Thyroid gland (tissue), 4 donors: Measurements from ENCODE around the gene MMD. TPM values are rescaled to one million over a fixed set of nuclear protein-coding genes. Genes with fewer than 3 reads are reported as not detected.

Experiments
- DNase-seq, 2 donors: peaks; one replicate each; pipeline ENCODE4 v3.0.0-alpha.2; 2019
- H3K27ac ChIP-seq, 3 donors: fragments of 200-600 bp; sonication (generic); 1 replicate in 2 of 3; 2 replicates in 1 of 3; pipeline ENCODE4 v1.5.1; 2016 to 2019; ENCODE audit warnings: mild to moderate bottlenecking in 1 of 3, moderate library complexity in 1 of 3
- H3K27me3 ChIP-seq: fragments of 200-600 bp; sonication (generic); one replicate; pipeline ENCODE4 v1.5.1; 2019
- H3K36me3 ChIP-seq, 2 donors: fragments of 200-600 bp; sonication (generic); one replicate each; pipeline ENCODE4 v1.5.1; 2016 to 2019
- H3K4me1 ChIP-seq, 2 donors: fragments of 200-600 bp; sonication (generic); one replicate each; pipeline ENCODE4 v1.5.1; 2017 to 2019
- H3K4me3 ChIP-seq, 3 donors: fragments of 200-600 bp; sonication (generic); replicated peaks in 1 of 3; 1 replicate in 2 of 3; 2 replicates in 1 of 3; pipeline ENCODE4 v1.5.1; 2016; ENCODE audit warnings: mild to moderate bottlenecking in 1 of 3
- H3K9me3 ChIP-seq: fragments of 200-600 bp; sonication (generic); one replicate; pipeline ENCODE4 v1.5.1; 2017
- CTCF ChIP-seq, 6 experiments: fragments of 200-600 bp in 3 of 6; fragments of 450-650 bp in 3 of 6; sonication (generic) in 3 of 6; IDR thresholded peaks; one replicate each; pipeline ENCODE4 v1.5.1; 2016 to 2019; ENCODE audit warnings: antibody characterized with exemption in 6 of 6, mild to moderate bottlenecking in 2 of 6, inconsistent platforms in 1 of 6, moderate library complexity in 1 of 6
- POLR2A ChIP-seq, 2 donors: fragments of 450-650 bp; IDR thresholded peaks; one replicate each; pipeline ENCODE4 v1.6.1; 2017; ENCODE audit warnings: antibody characterized with exemption in 2 of 2, mild to moderate bottlenecking in 2 of 2, moderate library complexity in 1 of 2
- WGBS, 2 donors: methylation state at CpG; one replicate each; pipeline ENCODE4 v1.1.5; 2017; 5-methylcytosine and 5-hydroxymethylcytosine counted together
- intact Hi-C: fragments of 100-400 bp; cut with DNase I; formaldehyde crosslinking; loops from one replicate; pipeline ENCODE4 v1.15.1; 2023
- total RNA-seq, 4 donors: library from RNA; depleted of rRNA; stranded (reverse); fragments of >200 nt; gene quantifications; one replicate each; pipeline ENCODE4 v1.2.3, GENCODE V29; 2016

MMD gene
- total RNA-seq, 4 donors from 2014 or later, result 8.9 to 21.9 (median 15.3) TPM

- no peak for TF ChIP-seq POLR2A (IDR thresholded peaks at IDR 0.05)
- H3K9me3 ChIP-seq, result no peaks in the 10 kb centered on the region
Observed at GRCh38 chr17:55384643-55385232, 36.9 kb downstream of the MMD start.

GRCh38 chr17:55383771-55384642 is 37.6 kb downstream of the MMD start:
- TF ChIP-seq CTCF (IDR thresholded peaks at IDR 0.05), result no peak
- no peak for TF ChIP-seq POLR2A (IDR thresholded peaks at IDR 0.05)
- Histone ChIP-seq H3K27ac (no peak overlapping the region), H3K27me3 (no peaks in the 10 kb centered on the region), H3K4me3 (no peak overlapping the region), H3K4me1 (peaks cover 0 to 4% of the 10 kb centered on the region in 2 donors), H3K9me3 (no peaks in the 10 kb centered on the region), H3K36me3 (no peaks in the 10 kb centered on the region)
- intact Hi-C loops, result no loop called here
- WGBS, 2 donors, result 73 to 74% methylated on average over 6 of the region's 7 CpGs
- DNase-seq, result no peak

More at GRCh38 chr17:55384643-55385232, 36.9 kb downstream of the MMD start:
- H3K27me3 ChIP-seq, result no peaks in the 10 kb centered on the region
- H3K4me1 ChIP-seq, result peaks cover 0 to 4% of the 10 kb centered on the region in 2 donors
- 79% methylated on average over 10 of the region's 10 CpGs for WGBS, 2 donors
- intact Hi-C loops, result no loop called here
- H3K27ac ChIP-seq, result no peak overlapping the region
- no peak overlapping the region for H3K4me3 ChIP-seq
- H3K36me3 ChIP-seq, result no peaks in the 10 kb centered on the region
- no peak for DNase-seq

- no peaks in the 10 kb centered on the region for H3K36me3 ChIP-seq
- DNase-seq, result no peak
- no peaks in the 10 kb centered on the region for H3K27me3 ChIP-seq
- no peaks in the 10 kb centered on the region for H3K9me3 ChIP-seq
- TF ChIP-seq CTCF (IDR thresholded peaks at IDR 0.05) (no peak), POLR2A (IDR thresholded peaks at IDR 0.05) (no peak)
- no peak overlapping the region for H3K27ac ChIP-seq
- no peak overlapping the region for H3K4me3 ChIP-seq
- intact Hi-C loops, result no loop called here
- H3K4me1 ChIP-seq, result no peaks in the 10 kb centered on the region
- 95 to 97% methylated on average over 8 of the region's 8 CpGs for WGBS, 2 donors
Observed at GRCh38 chr17:55381017-55381770, 40.4 kb downstream of the MMD start.

DNA sequence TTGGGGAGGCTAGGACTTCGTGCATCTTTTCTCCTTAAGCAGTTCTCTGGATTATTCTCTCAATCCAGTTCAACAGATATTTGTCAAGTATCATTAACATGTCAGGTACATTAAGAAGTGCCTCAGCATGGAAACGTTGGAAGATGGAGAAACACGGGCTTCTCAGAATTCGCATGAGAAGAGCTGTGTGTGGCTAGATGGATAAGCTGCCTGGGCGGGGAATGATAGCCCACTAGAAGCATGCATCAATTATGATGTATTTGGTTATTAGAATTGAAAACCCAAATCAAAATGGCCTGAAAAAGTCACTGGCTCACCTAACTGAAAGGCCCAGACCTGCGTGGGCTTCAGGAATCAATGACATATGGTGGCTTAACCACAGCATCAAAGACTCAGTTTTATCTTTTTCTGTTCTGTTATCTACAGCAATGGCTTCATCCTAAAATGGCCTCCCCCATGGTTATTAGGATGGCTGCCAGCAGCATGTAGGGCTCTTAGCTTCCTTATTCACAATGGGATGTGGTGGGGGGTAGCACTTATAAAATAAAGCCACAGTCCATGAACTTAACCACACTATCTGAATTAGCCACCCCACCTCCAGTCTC is 43.9 kb downstream of the MMD start:
- no peaks in the 10 kb centered on the region for H3K4me1 ChIP-seq
- TF ChIP-seq CTCF (IDR thresholded peaks at IDR 0.05), result no peak
- TF ChIP-seq POLR2A (IDR thresholded peaks at IDR 0.05), result no peak
- no peak for DNase-seq
- no peaks in the 10 kb centered on the region for H3K27me3 ChIP-seq
- intact Hi-C loops, result no loop called here
- H3K36me3 ChIP-seq, result no peaks in the 10 kb centered on the region
- 89 to 91% methylated on average over 6 of the region's 6 CpGs for WGBS, 2 donors
- H3K27ac ChIP-seq, result no peak overlapping the region
- no peak overlapping the region for H3K4me3 ChIP-seq
- no peaks in the 10 kb centered on the region for H3K9me3 ChIP-seq

GRCh38 chr17:55368706-55369105 is 52.9 kb downstream of the MMD start:
- H3K4me3 ChIP-seq, result no peak overlapping the region
- no peak for DNase-seq
- no peak for TF ChIP-seq POLR2A (IDR thresholded peaks at IDR 0.05)
- TF ChIP-seq CTCF (IDR thresholded peaks at IDR 0.05), result no peak
- H3K36me3 ChIP-seq, result no peaks in the 10 kb centered on the region
- no peaks in the 10 kb centered on the region for H3K4me1 ChIP-seq
- H3K9me3 ChIP-seq, result no peaks in the 10 kb centered on the region
- intact Hi-C loops, result no loop called here
- no peaks in the 10 kb centered on the region for H3K27me3 ChIP-seq
- no peak overlapping the region for H3K27ac ChIP-seq
- 81% methylated on average over 3 of the region's 3 CpGs for WGBS, 2 donors
